Astrocyte (in vitro differentiated cells and primary cell): Measurements from ENCODE around the gene RIT1. TPM values are rescaled to one million over a fixed set of nuclear protein-coding genes. Genes with fewer than 3 reads are reported as not detected.

Experiments used
- DNase-seq: peaks from one replicate; pipeline ENCODE4 v3.0.0-alpha.2; 2010; ENCODE audit warnings: low read depth
- FAIRE-seq: peaks from 2 replicates; lab custom pipeline; 2011; peaks lifted over from hg19 to GRCh38; lab: Jason Lieb, UNC
- H2AFZ ChIP-seq: 2 replicates; pipeline ENCODE4 v1.6.0; 2012; ENCODE audit warnings: low read depth, low read length, inconsistent platforms
- H3K27ac ChIP-seq: 2 replicates; pipeline ENCODE4 v1.5.1; 2011; ENCODE audit warnings: low read depth, low read length, inconsistent platforms
- H3K27me3 ChIP-seq: 2 replicates; pipeline ENCODE4 v1.6.0; 2011; ENCODE audit warnings: low read length, inconsistent platforms; ENCODE audit not compliant: insufficient read depth
- H3K36me3 ChIP-seq: 2 replicates; pipeline ENCODE4 v1.5.1; 2011; ENCODE audit warnings: low read length, inconsistent platforms; ENCODE audit not compliant: insufficient read depth
- H3K4me1 ChIP-seq: 2 replicates; pipeline ENCODE4 v1.5.1; 2011; ENCODE audit warnings: low read length, inconsistent platforms; ENCODE audit not compliant: insufficient read depth
- H3K4me2 ChIP-seq: 2 replicates; pipeline ENCODE4 v1.6.0; 2012; ENCODE audit warnings: low read length, inconsistent platforms
- H3K4me3 ChIP-seq: 2 replicates; pipeline ENCODE4 v1.5.1; 2011; ENCODE audit warnings: low read depth, mild to moderate bottlenecking, low read length, inconsistent platforms; ENCODE audit not compliant: insufficient read depth
- H3K79me2 ChIP-seq: 2 replicates; pipeline ENCODE4 v1.6.0; 2012; ENCODE audit warnings: mild to moderate bottlenecking, low read length, inconsistent platforms; ENCODE audit not compliant: insufficient read depth
- H3K9ac ChIP-seq: 2 replicates; pipeline ENCODE4 v1.6.0; 2012; ENCODE audit warnings: mild to moderate bottlenecking, low read length, inconsistent platforms
- H3K9me3 ChIP-seq: 2 replicates; pipeline ENCODE4 v1.5.1; 2012; ENCODE audit warnings: low read depth, mild to moderate bottlenecking, low read length, inconsistent platforms; ENCODE audit not compliant: insufficient read depth
- H4K20me1 ChIP-seq: 2 replicates; pipeline ENCODE4 v1.6.0; 2012; ENCODE audit warnings: low read length, inconsistent platforms; ENCODE audit not compliant: insufficient read depth
- H3K27ac Mint-ChIP-seq: one replicate; pipeline ENCODE4 v1.8.0; 2021; ENCODE audit warnings: mild to moderate bottlenecking, mixed read lengths; ENCODE audit not compliant: unreplicated experiment
- H3K27me3 Mint-ChIP-seq: one replicate; pipeline ENCODE4 v1.8.0; 2021; ENCODE audit warnings: low read depth, mixed read lengths; ENCODE audit not compliant: unreplicated experiment
- H3K36me3 Mint-ChIP-seq: one replicate; pipeline ENCODE4 v1.8.0; 2021; ENCODE audit warnings: low read depth, mixed read lengths; ENCODE audit not compliant: unreplicated experiment
- H3K4me1 Mint-ChIP-seq: one replicate; pipeline ENCODE4 v1.8.0; 2021; ENCODE audit warnings: low read depth, mixed read lengths; ENCODE audit not compliant: unreplicated experiment
- H3K4me3 Mint-ChIP-seq: one replicate; pipeline ENCODE4 v1.8.0; 2021; ENCODE audit warnings: mild to moderate bottlenecking, moderate library complexity, mixed read lengths; ENCODE audit not compliant: unreplicated experiment
- H3K9me3 Mint-ChIP-seq: one replicate; pipeline ENCODE4 v1.8.0; 2021; ENCODE audit warnings: mild to moderate bottlenecking, mixed read lengths; ENCODE audit not compliant: unreplicated experiment
- EZH2 ChIP-seq: IDR thresholded peaks from 2 replicates; pipeline ENCODE4 v1.6.1; 2012; ENCODE audit warnings: mild to moderate bottlenecking, low read length, inconsistent platforms; ENCODE audit not compliant: insufficient read depth
- total RNA-seq: library from RNA; stranded (reverse); gene quantifications from 2 replicates; pipeline ENCODE4 v1.2.1, GENCODE V29; 2021
- TF ChIP-seq, protein P1 (sequence below): IDR thresholded peaks from 2 replicates; pipeline ENCODE4 v1.5.1; 2011; ENCODE audit warnings: low read depth, mild to moderate bottlenecking, inconsistent platforms, low read length, moderate library complexity; ENCODE audit not compliant: insufficient read depth

RIT1 gene
- total RNA-seq, 1 donor from 2014 or later, result 59.4 TPM

GRCh38 chr1:155884031-155884960 lies 26.9 kb downstream of the RIT1 start:
- Histone ChIP-seq H3K4me1 (peaks cover 4% of the 10 kb centered on the region), H3K4me2 (peak overlapping the region; percentile 22), H3K4me3 (no peak overlapping the region), H3K27ac (no peak overlapping the region), H3K36me3 (no peaks in the 10 kb centered on the region), H2AFZ (no peak overlapping the region), H4K20me1 (no peaks in the 10 kb centered on the region), H3K9ac (no peak overlapping the region), H3K27me3 (no peaks in the 10 kb centered on the region), H3K9me3 (no peaks in the 10 kb centered on the region), H3K79me2 (no peaks in the 10 kb centered on the region)
- Mint-ChIP-seq H3K36me3 (peaks cover 5% of the 10 kb centered on the region), H3K9me3 (no peaks in the 10 kb centered on the region), H3K4me1 (peaks cover 11% of the 10 kb centered on the region), H3K27ac (peak overlapping the region; percentile 4), H3K4me3 (no peak overlapping the region), H3K27me3 (no peaks in the 10 kb centered on the region)
- FAIRE-seq (no peak), DNase-seq (peak; percentile 18)
- TF ChIP-seq, protein P1, sequence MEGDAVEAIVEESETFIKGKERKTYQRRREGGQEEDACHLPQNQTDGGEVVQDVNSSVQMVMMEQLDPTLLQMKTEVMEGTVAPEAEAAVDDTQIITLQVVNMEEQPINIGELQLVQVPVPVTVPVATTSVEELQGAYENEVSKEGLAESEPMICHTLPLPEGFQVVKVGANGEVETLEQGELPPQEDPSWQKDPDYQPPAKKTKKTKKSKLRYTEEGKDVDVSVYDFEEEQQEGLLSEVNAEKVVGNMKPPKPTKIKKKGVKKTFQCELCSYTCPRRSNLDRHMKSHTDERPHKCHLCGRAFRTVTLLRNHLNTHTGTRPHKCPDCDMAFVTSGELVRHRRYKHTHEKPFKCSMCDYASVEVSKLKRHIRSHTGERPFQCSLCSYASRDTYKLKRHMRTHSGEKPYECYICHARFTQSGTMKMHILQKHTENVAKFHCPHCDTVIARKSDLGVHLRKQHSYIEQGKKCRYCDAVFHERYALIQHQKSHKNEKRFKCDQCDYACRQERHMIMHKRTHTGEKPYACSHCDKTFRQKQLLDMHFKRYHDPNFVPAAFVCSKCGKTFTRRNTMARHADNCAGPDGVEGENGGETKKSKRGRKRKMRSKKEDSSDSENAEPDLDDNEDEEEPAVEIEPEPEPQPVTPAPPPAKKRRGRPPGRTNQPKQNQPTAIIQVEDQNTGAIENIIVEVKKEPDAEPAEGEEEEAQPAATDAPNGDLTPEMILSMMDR, result no peak
- no peak for TF ChIP-seq EZH2

DNA sequence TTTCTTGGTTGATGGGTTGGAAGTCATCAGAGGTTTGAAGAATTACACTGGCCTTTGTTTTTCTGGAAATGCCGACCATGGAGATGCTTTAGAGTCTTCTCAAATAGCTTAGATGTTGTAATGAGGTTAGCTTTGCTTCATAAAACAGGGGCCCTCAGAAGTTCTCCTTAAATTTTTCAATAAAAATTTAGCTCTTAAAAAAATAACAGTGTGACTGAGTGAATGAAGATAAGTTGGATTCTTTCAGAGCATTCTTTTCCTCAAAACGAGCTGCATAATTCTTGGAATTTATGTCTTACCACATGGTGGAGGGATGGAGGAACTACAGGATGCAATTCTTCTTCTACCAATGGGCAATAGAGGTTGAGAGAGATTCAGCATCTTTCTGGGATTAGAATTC lies 28.4 kb downstream of the RIT1 start:
- H3K36me3 ChIP-seq, result no peaks in the 10 kb centered on the region
- DNase-seq, result no peak
- Mint-ChIP-seq H3K36me3 (peaks cover 7% of the 10 kb centered on the region), H3K4me3 (no peak overlapping the region), H3K9me3 (no peaks in the 10 kb centered on the region), H3K4me1 (peaks cover 11% of the 10 kb centered on the region), H3K27me3 (no peaks in the 10 kb centered on the region), H3K27ac (no peak overlapping the region)
- no peaks in the 10 kb centered on the region for H3K9me3 ChIP-seq
- TF ChIP-seq, protein P1, result no peak
- TF ChIP-seq EZH2, result no peak
- H4K20me1 ChIP-seq, result no peaks in the 10 kb centered on the region
- no peak overlapping the region for H2AFZ ChIP-seq
- no peak overlapping the region for H3K27ac ChIP-seq
- no peaks in the 10 kb centered on the region for H3K27me3 ChIP-seq
- FAIRE-seq, result no peak
- H3K4me2 ChIP-seq, result no peak overlapping the region
- no peaks in the 10 kb centered on the region for H3K79me2 ChIP-seq
- H3K9ac ChIP-seq, result no peak overlapping the region
- peaks cover 4% of the 10 kb centered on the region for H3K4me1 ChIP-seq
- H3K4me3 ChIP-seq, result no peak overlapping the region

DNA sequence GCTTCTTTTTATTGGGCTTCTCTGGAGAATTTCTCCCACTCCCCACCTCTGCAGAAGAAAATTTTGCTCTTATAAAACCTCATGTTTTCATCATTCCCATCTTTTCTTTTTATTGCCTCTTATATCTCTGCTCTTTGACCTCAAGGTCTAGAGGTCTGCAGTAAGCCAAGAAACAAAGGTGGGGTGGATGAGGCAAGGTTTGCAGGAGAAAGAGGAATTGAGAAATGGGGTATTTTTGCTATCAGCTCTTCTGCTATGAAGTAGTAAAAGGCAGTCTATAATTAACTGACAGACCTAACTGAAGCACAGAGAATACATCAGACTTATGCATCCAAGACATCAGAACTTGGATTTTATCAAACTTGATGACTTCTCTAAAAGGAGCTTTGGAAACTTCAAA lies 28.9 kb downstream of the RIT1 start:
- H3K27ac Mint-ChIP-seq, result no peak overlapping the region

More for the DNA sequence above, 28.9 kb downstream of the RIT1 start:
- Histone ChIP-seq H3K4me3 (no peak overlapping the region), H2AFZ (no peak overlapping the region), H3K9ac (no peak overlapping the region), H3K27ac (no peak overlapping the region), H3K4me1 (peaks cover 4% of the 10 kb centered on the region), H3K9me3 (no peaks in the 10 kb centered on the region), H3K27me3 (no peaks in the 10 kb centered on the region), H3K36me3 (no peaks in the 10 kb centered on the region), H4K20me1 (no peaks in the 10 kb centered on the region), H3K79me2 (no peaks in the 10 kb centered on the region), H3K4me2 (no peak overlapping the region)
- Mint-ChIP-seq H3K9me3 (no peaks in the 10 kb centered on the region), H3K27me3 (no peaks in the 10 kb centered on the region), H3K4me3 (no peak overlapping the region), H3K4me1 (peaks cover 11% of the 10 kb centered on the region), H3K36me3 (peaks cover 7% of the 10 kb centered on the region)
- FAIRE-seq (no peak), DNase-seq (no peak)
- no peak for TF ChIP-seq EZH2
- TF ChIP-seq, protein P1, result no peak
